NT2/D1 (cell line): ENCODE data around the gene CTXND2.

Experiments used
- SUZ12 ChIP-seq: IDR thresholded peaks from 2 replicates; pipeline ENCODE4 v1.6.1; 2011; ENCODE audit not compliant: insufficient read length, insufficient read depth; ENCODE audit errors: extremely low read depth
- YY1 ChIP-seq: IDR thresholded peaks from 2 replicates; pipeline ENCODE4 v1.6.1; 2011; ENCODE audit not compliant: insufficient read length, insufficient read depth
- ZNF274 ChIP-seq: IDR thresholded peaks from 2 replicates; pipeline ENCODE4 v1.6.1; 2011; ENCODE audit warnings: mild to moderate bottlenecking, low read depth, low read length

- TF ChIP-seq ZNF274: no peak
- TF ChIP-seq YY1: no peak
- no peak for TF ChIP-seq SUZ12
Observed at GRCh38 chr1:150902751-150903150, 15.8 kb downstream of the CTXND2 start.
